Limb (tissue), 2 donors: ENCODE data around the gene ADAM19.
"Not testable (repeated sequence)": the region's sequence is repeated elsewhere in the genome, so short reads cannot be mapped to it uniquely, and the experiment has no call there.

Source experiments
- DNase-seq, 2 donors: peaks; one replicate each; pipeline ENCODE4 v3.0.0-alpha.2; 2016; ENCODE audit errors: extremely low spot score in 2 of 2

ADAM19 gene

DNA sequence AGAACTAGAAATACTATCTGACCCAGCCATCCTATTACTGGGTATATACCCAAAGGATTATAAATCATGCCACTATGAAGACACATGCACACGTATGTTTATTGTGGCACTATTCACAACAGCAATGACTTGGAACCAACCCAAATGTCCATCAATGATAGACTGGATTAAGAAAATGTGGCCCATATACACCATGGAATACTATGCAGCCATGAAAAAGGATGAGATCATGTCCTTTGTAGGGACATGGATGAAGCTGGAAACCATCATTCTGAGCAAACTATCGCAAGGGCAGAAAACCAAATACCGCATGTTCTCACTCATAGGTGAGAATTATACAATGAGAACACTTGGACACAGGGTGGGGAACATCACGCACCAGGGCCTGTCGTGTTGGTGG lies 145.7 kb downstream of the ADAM19 start:
- not testable (repeated sequence) for DNase-seq
